GM19324 (cell line): ENCODE data around the gene TYW3.
A peak's percentile ranks its signal among the peaks of the same experiment; 100 is the strongest.

ENCODE experiments used
- ATAC-seq: cut with Tn5 transposase; IDR thresholded peaks from one replicate; pipeline ENCODE4 v1.9.1; 2021; ENCODE audit warnings: mild to moderate bottlenecking, moderate library complexity; ENCODE audit not compliant: unreplicated experiment, low FRiP score

The TYW3 gene

DNA sequence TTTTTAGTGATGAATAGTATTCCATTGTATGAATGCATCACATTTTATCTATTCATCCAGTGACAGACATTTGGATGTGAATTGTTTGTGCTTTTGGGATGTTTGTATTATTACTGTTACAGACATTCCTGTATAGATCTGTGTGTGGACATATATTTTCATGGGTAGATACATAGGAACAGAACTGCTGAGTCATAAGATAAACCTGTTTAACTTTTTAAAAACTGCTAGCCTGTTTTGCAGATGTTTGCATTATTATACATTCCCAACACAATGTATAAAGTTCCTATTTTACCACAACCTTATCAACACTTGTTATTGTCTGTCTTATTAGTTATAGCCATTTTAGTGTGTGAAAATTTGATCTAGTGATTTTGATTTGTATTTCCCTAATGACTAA, 46.8 kb downstream of the TYW3 start:
- no peak for ATAC-seq

DNA sequence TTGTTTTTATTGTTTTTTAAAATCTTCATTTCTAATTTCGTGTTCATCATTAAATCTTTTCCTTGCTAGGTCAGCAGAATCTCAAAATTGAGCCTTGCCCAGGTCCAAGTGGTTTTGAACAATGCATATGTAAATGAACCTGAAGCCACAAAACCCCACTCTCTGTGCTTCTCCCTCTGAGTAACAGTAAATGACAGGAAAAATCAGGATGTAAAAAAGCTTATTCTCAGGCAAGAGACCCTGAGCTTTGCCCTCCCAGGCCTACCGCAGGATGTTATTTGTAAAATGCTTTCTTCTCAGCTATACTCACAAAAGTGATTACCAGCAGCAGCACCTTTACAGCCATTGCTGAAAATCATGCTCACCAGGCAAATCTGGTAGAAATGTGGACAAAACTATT, 47.6 kb downstream of the TYW3 start:
- no peak for ATAC-seq

DNA sequence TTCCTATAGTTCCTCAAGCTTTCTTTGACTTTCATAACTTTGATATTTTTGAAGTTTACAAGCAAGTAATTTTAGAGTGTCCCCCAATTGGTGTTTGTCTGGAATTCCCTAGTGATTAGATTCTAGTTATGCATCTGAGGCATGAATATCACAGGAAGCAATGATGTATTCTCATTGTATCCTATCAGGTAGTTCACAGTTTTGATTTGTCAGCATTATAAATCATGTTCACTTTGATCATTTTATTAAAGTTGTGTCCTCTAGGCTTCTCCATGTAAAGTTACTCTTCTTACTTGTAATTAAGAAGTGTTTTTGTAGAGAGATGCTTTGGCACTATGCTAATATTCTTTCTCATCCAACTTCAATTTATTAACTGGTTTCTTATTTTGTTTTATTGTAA, 53.0 kb downstream of the TYW3 start:
- no peak for ATAC-seq

DNA sequence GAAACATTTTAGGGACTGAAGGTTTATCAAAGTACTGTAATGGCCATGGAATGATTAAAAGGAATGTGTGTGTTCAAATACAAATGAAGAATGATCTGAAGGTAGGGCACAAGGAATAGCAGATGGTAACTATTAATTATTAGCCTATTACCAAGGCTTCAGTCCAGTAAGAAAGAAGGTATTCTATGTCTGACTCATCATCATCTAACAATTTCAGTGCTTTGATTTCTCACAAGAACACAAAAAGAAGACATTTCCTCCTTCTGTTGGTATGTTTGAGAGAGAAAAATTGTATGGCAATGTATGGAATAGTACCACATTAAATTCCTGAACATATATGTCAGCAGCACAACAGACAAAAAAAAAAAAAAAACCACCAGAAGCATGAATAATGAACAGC, 57.5 kb downstream of the TYW3 start:
- ATAC-seq: no peak

DNA sequence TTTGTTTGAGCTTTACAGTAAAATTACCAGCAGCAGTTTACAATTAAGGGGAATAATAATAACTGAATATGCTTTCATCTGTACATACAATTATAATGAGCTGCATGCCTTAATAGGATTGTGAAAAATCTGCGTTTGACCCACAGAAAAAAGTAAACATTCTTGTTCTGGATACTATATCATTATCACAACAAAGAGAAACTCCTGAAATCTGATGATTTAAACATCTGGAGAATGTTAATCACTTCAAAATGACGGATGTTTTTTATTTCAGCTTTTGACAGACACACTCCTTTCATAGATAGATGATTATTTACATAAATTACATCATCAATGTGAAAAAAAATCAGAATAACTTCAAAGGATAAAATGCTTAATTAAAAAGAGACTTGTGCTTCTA, 58.5 kb downstream of the TYW3 start:
- no peak for ATAC-seq

DNA sequence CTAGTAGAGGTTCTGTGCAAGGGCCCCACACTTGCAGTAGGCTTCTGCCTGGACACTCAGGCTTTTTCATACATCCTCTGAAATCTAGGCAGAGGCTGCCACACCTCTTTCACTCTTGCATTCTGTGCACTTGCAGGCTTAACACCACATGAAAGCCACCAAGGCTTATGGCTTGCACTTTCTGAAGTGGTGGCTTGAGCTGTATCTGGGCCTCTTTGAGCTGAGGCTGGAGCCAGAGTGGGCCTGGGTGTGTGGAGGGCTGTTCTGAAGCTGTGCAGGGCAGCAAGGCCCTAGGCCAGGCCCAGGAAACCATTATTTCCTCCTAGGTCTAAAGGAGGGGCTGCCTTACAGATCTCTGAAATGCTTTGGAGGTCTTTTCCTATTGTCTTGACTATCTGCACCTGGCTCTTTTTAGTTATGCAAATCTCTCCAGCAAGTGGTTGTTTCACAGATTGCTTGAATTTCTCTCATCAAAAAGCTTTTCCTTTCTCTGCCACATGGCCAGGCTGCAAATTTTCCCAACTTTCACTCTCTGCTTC, 66.2 kb downstream of the TYW3 start:
- ATAC-seq: no peak

DNA sequence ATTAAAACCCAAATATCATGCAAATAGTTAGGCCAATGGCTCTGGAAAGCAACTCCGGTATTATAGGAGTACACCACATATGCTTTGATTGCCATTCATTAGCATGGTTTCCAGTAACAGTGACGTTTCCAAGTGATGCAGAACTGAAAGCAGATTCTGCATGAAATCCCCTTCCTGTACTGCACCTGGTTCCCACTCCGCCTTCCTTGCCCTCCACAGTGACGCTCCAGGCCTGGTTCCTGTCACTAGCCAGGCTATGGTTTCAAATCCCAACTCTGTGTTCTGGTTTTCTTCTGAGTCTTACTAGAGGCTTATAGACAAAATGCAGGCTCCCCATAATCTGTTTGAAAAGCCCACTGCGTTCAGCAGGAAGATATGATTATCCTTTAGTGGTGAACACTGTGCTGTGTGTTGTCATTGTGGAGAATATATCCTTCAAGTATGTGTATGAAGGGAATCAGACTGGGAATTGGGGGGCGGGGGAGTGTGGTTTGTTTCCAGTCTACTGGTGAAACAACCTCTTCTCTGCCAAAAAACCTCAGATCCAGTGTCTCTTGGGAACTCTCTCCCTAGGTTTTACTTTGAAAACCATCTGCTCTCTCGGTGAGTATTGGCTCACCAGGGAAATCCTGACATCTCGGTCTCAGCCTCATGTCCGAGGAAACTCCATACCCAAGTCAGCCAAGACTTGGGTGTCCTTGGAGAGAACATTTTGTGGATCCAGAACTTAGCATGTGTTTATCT, 78.7 kb downstream of the TYW3 start:
- peak; percentile 61 for ATAC-seq

DNA sequence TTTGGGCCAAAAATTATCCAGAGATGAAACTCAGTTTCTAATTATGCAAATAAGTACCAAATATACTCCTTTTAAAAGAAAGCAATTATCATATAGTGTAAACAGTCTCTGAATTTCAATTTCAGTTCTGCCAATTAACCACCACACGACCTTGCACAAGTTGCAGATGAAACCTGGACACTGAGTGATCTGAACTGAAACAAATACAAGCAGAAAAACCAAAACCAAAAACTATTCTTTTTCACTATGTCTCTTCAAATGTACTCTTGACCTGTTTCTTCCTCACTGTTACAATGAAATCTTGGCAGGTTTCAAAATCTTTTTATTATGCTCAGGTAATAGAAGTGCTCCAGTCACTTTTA, 79.2 kb downstream of the TYW3 start:
- peak; percentile 97 for ATAC-seq
